SU-DHL-6 (cell line): ENCODE measurements around the gene JMJD6.

ENCODE experiments used
- H2AFZ ChIP-seq: fragments of 200-600 bp; sonication (generic); 2 replicates; pipeline ENCODE4 v1.6.1; 2014; ENCODE audit warnings: low read depth, mild to moderate bottlenecking, moderate library complexity, mixed read lengths, antibody characterized with exemption, low read length; ENCODE audit not compliant: severe bottlenecking
- H3F3A ChIP-seq: fragments of 200-600 bp; shearing (Covaris generic); 2 replicates; pipeline ENCODE4 v1.6.0; 2016; ENCODE audit warnings: antibody characterized with exemption, mild to moderate bottlenecking; ENCODE audit not compliant: insufficient read depth
- H3K27ac ChIP-seq: fragments of 200-600 bp; sonication (generic); 2 replicates; pipeline ENCODE4 v1.5.1; 2016; ENCODE audit warnings: low read depth, mild to moderate bottlenecking, low read length, moderate library complexity, mixed read lengths
- H3K27me3 ChIP-seq: fragments of 200-600 bp; sonication (generic), shearing (Covaris generic); 2 replicates; pipeline ENCODE4 v1.6.0; 2014; ENCODE audit warnings: mild to moderate bottlenecking, low read length
- H3K36me3 ChIP-seq: fragments of 200-600 bp; sonication (generic); 2 replicates; pipeline ENCODE4 v1.6.1; 2014; ENCODE audit warnings: mild to moderate bottlenecking, low read length, mixed read lengths
- H3K4me2 ChIP-seq: fragments of 300-600, 200-600 bp; shearing (Covaris generic), sonication (generic); 2 replicates; pipeline ENCODE4 v1.6.0; 2014; ENCODE audit warnings: low read length, low read depth, mild to moderate bottlenecking; ENCODE audit not compliant: poor library complexity, severe bottlenecking
- H3K4me3 ChIP-seq: fragments of 200-600 bp; sonication (generic); 2 replicates; pipeline ENCODE4 v1.5.1; 2014; ENCODE audit warnings: antibody characterized with exemption, low read length, mild to moderate bottlenecking, mixed read lengths; ENCODE audit not compliant: insufficient read depth, poor library complexity, severe bottlenecking
- H3K79me2 ChIP-seq: fragments of 200-600 bp; sonication (generic); 2 replicates; pipeline ENCODE4 v1.6.1; 2014; ENCODE audit warnings: mild to moderate bottlenecking, low read length, moderate library complexity; ENCODE audit not compliant: insufficient read depth
- H3K9ac ChIP-seq: fragments of 200-600 bp; sonication (generic); 2 replicates; pipeline ENCODE4 v1.7.0; 2014; ENCODE audit warnings: mild to moderate bottlenecking, low read length
- H3K9me2 ChIP-seq: fragments of 200-600 bp; sonication (generic); replicated peaks from 2 replicates; pipeline ENCODE4 v1.6.1; 2014; ENCODE audit warnings: low read length; ENCODE audit not compliant: insufficient read depth
- H3K9me3 ChIP-seq: fragments of 200-600 bp; sonication (generic); 2 replicates; pipeline ENCODE4 v1.6.1; 2014; ENCODE audit warnings: low read length, mixed read lengths; ENCODE audit not compliant: insufficient read depth
- H4K20me1 ChIP-seq: fragments of 200-600 bp; sonication (generic); 2 replicates; pipeline ENCODE4 v1.6.1; 2014; ENCODE audit warnings: low read depth, mild to moderate bottlenecking, antibody characterized with exemption, low read length, moderate library complexity, mixed read lengths
- CTCF ChIP-seq: fragments of 200-600 bp; sonication (generic); IDR thresholded peaks from one replicate; pipeline ENCODE4 v1.5.1; 2017; ENCODE audit warnings: antibody characterized with exemption, mild to moderate bottlenecking, low read length, moderate library complexity; ENCODE audit not compliant: insufficient read depth, poor library complexity, severe bottlenecking
- EZH2phosphoT487 ChIP-seq: fragments of 200-600 bp; sonication (generic), shearing (Covaris generic); conservative IDR thresholded peaks from 2 replicates; pipeline ENCODE4 v1.6.1; 2018; ENCODE audit warnings: mild to moderate bottlenecking, antibody characterized with exemption, low read length, moderate library complexity, mixed read lengths

Gene JMJD6

DNA sequence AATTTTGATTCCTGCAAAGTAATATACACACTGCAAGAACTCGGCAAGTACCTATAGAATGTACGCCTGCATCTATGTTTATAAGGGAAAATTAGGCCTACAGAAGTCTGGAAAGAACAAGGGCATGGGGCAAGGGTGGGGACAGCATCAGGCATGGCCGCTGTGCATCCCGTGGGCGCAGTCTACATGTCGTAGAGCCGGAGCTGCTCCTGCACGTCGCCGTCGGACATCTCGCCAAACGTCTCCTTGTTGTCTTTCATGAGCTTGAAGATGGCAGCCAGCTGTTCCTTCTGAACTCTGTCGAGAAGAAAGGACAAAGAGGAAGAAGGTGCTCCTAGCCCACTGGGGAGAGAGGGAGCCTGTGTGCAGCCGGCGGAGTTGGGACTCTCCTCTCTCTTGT is 49.0 kb downstream of the JMJD6 start:
- TF ChIP-seq EZH2phosphoT487 = no peak
- no peak for TF ChIP-seq CTCF
- no peaks in the 10 kb centered on the region for H3F3A ChIP-seq
- H3K9me2 ChIP-seq = no peaks in the 10 kb centered on the region
- no peak overlapping the region for H3K4me2 ChIP-seq
- H3K9me3 ChIP-seq = no peaks in the 10 kb centered on the region
- H3K36me3 ChIP-seq = no peaks in the 10 kb centered on the region
- no peaks in the 10 kb centered on the region for H4K20me1 ChIP-seq
- H3K9ac ChIP-seq = no peak overlapping the region
- H3K4me3 ChIP-seq = no peak overlapping the region
- no peaks in the 10 kb centered on the region for H3K79me2 ChIP-seq
- H2AFZ ChIP-seq = no peak overlapping the region
- no peaks in the 10 kb centered on the region for H3K27me3 ChIP-seq
- no peak overlapping the region for H3K27ac ChIP-seq

DNA sequence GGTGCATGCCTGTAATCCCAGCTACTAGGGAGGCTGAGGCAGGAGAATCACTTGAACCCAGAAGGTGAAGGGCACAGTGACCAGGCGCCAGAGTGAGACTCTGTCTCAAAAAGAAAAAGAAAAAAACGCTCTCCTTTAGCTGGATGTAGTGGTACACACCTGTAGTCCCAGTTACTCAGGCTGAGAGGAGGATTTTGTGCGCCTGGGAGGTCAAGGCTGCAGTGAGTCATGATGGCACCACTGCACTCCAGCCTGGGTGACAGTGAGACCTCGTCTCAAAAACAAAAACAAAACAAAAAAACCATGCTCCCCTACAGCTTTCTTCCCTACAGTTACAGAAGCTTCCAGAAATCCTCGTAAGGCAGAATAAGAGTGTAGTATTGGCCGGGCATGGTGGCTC is 49.8 kb downstream of the JMJD6 start:
- no peak overlapping the region for H3K4me3 ChIP-seq
- H3K36me3 ChIP-seq = no peaks in the 10 kb centered on the region
- H2AFZ ChIP-seq = no peak overlapping the region
- H3K9me2 ChIP-seq = no peaks in the 10 kb centered on the region
- H3F3A ChIP-seq = no peaks in the 10 kb centered on the region
- no peaks in the 10 kb centered on the region for H3K9me3 ChIP-seq
- H3K79me2 ChIP-seq = no peaks in the 10 kb centered on the region
- no peak overlapping the region for H3K4me2 ChIP-seq
- H3K27me3 ChIP-seq = no peaks in the 10 kb centered on the region
- TF ChIP-seq CTCF (no peak), EZH2phosphoT487 (no peak)
- no peak overlapping the region for H3K27ac ChIP-seq
- H4K20me1 ChIP-seq = no peaks in the 10 kb centered on the region
- H3K9ac ChIP-seq = no peak overlapping the region

- Histone ChIP-seq H3K9me3 (no peaks in the 10 kb centered on the region), H3F3A (no peaks in the 10 kb centered on the region), H3K4me3 (no peak overlapping the region), H3K9ac (no peak overlapping the region), H2AFZ (no peak overlapping the region), H3K36me3 (no peaks in the 10 kb centered on the region), H4K20me1 (no peaks in the 10 kb centered on the region), H3K9me2 (no peaks in the 10 kb centered on the region), H3K27me3 (no peaks in the 10 kb centered on the region), H3K27ac (no peak overlapping the region), H3K4me2 (no peak overlapping the region), H3K79me2 (no peaks in the 10 kb centered on the region)
- no peak for TF ChIP-seq CTCF
These were observed 50.8 kb downstream of the JMJD6 start for GRCh38 chr17:76675648-76676047.

DNA sequence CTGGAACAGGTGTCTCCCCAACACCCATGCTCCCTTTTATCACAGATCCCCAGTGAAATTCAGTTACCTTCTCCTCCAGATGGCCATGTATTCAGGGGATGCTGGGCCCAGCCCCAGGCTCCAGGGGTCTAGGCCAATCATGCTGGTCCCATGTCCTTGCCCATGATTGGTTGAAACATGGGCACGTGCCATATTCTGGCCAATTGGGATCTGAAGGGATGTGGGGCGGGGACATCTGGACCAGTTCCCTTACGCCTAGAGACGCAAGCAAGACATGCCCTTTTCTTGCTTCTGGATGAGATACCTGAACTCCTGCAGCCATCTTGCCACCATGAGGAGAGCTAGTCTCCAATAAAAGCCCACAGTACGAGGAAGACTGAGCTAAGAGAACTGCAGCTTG is 51.8 kb downstream of the JMJD6 start:
- Histone ChIP-seq H4K20me1 (no peaks in the 10 kb centered on the region), H3K9ac (no peak overlapping the region), H3K4me3 (no peak overlapping the region), H3F3A (no peaks in the 10 kb centered on the region), H3K9me2 (no peaks in the 10 kb centered on the region), H3K79me2 (no peaks in the 10 kb centered on the region), H3K4me2 (no peak overlapping the region), H3K27ac (no peak overlapping the region), H3K27me3 (no peaks in the 10 kb centered on the region), H2AFZ (no peak overlapping the region), H3K36me3 (no peaks in the 10 kb centered on the region), H3K9me3 (no peaks in the 10 kb centered on the region)
- no peak for TF ChIP-seq CTCF
- no peak for TF ChIP-seq EZH2phosphoT487
